NCI-H1436 (cell line): ENCODE data around the gene IGSF5.

Experiments
- DNase-seq: peaks from one replicate; lab custom pipeline; 2025; lab: John Stamatoyannopoulos, UW

IGSF5 gene

DNA sequence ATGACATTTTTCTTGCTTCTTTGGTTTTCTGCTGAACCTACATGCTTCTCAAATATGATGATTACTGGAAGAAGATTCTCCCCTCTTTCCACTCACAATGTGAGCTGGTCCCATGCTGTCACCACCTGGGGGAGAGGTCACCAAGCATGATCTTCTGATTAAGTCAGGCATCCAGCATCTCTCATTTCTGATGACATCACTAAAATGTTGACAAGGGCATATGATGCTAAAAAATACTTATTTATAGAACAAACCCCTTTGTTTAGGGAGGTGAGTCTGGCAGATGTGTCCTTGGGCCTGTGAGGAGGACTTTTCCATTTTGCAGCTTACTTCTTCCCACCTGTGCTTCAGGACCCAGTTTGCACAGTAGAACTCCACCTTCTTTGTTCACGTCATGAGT is 80.3 kb downstream of the IGSF5 start:
- no peak for DNase-seq

DNA sequence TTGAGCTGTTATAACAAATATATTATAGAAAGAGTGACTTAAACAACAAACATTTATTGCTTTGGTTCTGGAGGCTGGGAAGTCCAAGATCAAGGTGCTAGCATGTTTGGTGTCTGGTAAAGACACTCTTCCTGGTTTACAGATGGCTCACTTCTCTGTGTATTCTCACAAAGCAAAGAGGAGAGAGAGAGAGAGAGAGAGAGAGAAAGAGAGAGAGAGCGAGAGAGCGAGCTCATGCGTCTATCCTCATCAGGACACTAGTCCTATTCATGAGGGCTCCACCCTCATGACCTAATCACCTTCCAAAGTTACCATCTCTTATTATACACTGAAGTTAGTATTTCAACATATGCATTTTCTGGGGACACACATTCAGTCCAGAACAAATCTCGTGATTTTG is 89.6 kb downstream of the IGSF5 start:
- DNase-seq = no peak

DNA sequence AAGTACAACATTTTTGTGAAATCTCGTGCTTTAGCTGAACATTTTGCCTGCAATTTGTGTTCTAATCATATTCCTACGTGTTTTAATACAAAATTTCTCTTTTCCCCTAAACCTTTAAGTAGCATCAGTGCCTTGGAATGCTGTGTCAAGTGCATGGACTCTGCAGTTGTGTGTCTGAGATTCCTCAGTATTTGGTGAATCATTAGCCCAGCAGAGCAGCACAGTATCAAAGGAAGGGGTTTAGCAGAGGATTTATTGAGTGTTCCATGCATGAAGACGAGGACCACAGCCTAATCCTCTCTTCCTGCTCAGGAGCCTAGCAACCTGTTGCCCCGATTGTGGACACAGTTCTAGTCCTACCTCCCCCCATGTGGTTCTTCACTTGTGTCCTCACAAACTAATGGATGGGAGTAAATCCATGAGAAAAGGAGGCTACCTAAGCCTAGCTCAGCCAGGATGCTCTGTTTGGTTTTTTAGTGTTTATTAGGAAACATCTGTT is 92.9 kb downstream of the IGSF5 start:
- DNase-seq = no peak

DNA sequence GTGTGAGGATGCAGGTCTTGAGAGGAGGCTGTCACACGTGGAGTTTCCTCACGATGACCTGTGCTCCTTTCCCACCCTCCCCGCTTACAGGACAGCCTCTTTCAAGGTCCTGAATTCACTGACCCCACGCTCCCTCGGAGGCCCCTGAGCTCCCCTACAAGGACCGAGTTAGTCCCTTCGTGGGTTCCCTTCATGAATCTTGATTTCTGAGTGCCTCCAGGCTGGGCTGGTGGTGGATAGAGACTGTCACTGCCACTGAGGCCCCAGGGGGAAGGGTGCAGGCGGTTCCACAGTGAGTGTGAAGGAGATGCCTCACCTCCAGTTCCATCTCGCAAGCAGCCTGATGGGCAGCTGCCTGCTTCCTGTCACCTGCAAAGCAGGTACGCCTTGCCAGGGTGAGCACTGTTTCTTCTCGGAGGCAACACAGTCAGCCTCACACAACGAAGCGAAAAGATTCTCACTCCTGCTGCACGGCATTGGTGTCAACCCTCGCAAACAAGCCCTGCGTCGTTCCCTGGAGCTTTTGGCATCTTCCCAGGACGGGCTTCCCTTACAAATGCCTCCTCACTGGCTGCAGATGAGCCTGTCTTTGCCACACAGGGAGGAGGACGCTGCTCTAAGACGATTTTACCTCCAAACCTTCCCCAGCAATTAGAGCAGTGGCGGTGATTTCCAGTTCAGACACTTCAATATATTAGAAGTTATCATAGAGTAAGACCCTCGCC is 95.6 kb downstream of the IGSF5 start:
- DNase-seq = no peak

DNA sequence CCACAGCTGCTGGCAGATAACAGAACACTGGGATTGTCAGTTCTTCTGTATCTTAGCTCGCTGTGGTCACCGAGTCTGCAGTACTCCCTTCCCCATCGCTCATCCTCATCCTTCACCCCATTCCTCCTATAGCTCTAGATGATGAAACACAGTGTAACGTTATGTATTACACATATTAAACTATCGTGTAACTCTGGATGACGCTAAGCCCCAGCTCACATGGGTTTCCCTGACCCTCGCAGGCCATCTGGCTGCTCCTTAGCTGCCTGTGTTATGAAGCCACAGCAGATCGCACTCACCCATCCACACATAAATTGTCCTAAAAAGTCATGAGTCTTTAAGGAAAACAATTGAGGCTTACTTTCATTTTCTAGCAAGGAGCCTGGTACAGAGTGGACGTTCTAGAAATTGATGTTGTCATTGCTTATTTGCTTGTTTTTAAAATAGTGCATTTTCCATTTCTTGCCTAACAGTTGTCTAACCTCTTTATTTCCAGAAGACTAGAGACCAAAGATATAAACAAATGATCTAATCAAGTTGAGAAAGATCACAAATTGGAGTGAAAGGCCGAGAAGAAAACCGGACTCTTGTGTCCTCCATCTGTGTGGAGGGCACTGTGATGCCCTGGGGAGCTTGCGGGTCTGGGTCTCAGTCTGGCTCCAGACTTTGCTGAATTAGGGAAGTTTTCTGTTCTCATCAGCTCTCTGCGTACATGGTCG is 97.9 kb downstream of the IGSF5 start:
- DNase-seq = no peak

DNA sequence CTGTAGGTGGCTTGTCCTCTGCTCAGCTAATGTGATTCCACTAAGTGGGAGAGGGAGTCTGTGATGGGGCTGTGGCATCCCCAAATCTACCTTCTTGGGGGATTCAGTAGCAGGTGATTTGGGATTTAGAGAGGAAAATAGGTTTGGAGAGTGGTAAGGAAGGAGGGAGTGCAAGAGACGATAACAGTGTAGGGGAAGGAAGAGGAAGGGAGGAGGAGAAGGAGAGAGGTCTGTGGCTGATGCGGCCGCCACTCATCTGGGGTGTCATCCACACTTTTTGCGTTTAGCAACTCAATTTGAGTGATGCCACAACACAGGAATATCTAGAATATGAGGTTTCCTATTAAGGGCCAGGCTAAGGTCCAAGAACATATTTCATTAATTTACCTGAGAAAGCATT is 98.5 kb downstream of the IGSF5 start:
- no peak for DNase-seq

DNA sequence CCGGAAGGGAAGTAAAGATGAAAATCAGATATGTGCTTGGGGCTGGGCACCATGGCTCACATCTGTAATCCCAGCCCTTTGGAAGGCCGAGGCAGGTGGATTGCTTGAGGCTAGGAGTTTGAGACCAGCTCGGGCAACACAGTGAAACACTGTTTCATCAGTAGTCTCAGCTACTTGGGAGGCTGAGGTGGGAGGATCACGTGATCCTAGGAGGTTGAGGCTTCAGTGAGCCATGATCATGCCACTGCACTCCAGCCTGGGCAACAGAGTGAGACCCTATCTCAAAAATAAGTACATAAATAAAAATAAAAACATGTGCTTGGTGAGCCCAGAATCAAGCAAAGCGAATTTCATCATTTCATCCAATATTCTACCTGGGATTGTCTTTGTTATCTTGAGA is 98.9 kb downstream of the IGSF5 start:
- DNase-seq = no peak

DNA sequence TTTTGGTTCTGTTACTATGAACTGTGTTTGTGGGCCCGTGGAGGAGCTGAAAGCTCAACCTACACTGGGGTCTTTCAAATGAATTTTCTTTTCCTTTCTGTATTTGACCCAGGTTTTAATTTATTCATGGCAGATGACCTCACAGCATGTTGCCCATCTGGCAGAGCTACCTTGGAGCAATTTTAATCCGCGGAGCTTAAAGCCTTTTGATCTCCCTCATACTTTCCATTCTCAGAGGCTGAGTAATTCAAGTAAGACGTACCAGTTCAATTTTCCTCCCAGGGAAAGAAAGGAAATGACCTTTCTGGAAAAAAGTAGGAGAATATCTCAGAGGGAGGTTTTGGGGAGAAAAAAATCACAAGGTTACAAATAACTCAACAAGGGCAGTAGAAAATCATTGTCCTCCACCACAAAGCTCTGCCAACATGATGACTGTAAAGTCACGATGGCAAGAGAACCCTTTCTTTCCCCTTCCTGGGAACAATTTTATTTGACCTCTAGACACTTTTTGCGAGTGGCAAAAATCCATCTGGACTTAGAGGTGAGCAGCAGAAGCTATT is 100.7 kb downstream of the IGSF5 start:
- DNase-seq = no peak

DNA sequence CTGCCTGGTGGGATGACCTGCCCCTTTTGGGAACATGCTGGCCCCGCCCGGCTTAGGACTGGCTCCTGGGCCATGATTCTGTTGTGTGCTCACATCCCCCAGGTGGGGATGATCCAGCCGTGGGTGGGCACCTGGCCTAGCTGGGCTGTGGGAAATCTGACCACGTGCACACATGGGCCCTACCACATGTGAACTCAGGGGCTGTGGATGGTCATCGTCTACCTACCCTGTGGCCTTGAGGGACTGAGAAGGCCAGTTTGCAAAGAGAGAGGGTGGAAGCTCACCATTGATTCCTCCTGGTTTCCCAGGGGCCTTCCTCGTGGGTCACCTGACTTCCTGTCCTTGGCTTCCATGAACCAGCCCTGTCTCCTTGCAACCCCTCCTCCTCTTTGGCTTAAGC is 102.9 kb downstream of the IGSF5 start:
- no peak for DNase-seq

DNA sequence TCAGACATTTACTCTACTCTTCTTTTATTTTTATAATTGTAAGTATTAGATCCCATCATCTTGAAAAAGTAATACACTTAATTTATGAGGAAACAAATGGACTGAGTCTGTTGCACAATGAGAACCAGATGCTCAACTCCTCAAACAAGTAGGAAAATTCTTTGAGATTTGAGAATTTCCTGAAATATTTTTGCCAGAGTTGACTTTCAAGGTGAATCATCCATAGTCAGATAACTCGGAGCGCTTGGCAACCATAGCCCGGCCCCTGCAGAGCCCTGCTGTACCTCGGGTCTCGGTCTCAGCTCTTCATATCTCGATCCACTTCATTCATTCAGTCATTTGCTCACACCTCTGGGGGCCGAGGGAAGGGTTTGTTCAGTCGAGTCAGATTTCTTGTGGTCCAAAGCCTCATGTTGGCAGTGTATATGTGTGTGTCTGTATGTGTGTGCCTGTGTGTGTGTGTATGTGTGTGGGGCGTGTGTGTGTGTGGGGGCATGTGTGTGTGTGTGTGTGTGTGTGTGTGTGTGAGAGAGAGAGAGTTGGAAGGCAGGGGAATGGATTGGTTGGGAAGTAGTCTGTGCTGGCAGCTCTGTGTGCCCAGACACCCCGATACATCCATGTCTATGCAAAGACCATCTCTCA is 104.2 kb downstream of the IGSF5 start:
- no peak for DNase-seq

DNA sequence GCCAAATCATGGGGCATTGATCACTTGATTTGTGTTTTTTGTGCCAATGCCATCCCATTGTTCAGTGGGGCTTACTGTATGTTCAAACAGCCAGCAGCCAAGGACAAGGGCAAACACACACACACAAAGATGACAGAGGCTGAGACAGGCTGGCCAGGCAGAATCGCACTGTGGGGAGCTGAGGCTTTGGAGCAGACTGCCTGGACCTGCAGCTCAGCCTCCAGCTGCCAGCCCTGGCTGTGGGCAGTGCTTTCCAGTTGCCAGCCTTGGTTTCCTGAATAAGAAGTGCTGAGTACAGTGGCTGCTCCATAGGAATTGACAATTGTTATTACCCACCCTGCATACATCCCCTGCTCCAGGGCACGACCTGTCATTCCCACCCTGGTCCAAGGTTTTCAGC is 105.3 kb downstream of the IGSF5 start:
- DNase-seq = no peak

DNA sequence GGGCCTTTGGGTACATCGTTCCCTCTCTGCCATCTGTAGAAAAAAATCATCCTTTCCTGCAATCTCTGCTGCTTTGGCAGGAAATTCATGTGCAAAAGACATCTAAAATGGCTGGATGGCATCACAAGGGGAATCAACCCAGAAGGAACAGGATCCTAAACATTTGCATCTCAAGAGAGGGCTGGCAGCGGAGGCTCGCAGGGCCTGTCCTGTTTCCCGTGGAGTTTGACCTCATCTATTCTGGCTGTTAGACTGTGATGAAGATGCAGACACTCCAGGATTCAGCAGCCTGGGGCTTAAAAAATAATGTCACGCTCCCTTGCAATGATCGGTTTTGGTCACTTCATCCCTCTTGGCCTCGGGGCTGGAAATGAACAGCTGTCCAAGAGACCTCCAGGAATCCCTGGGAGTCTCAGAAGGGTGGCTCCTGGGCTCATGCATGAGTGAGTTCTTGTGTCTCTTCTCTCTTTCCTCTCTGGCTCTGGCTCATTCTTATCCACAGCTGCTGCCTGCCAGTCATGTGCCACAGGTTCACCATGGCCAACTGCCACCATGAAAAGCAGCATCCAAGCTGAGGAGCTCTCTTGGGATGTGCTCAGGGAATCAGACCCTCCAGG is 106.1 kb downstream of the IGSF5 start:
- no peak for DNase-seq
